Activated CD4-positive, CD25-positive, alpha-beta regulatory T cell treated with anti-CD3 and anti-CD28 coated beads, Interleukin-2, amount 50 U/mL, for 24 hours (primary cell): ENCODE measurements around the gene FBH1.
"Not testable (repeated sequence)": the region's sequence is repeated elsewhere in the genome, so short reads cannot be mapped to it uniquely, and the experiment has no call there.

Experiments used
- ATAC-seq, 2 donors: fragments of 150-1000 bp; cut with Tn5 transposase; one replicate each; pipeline ENCODE4 v1.10.0; 2021; ENCODE audit warnings: mild to moderate bottlenecking in 1 of 2, moderate library complexity in 1 of 2

The FBH1 gene

DNA sequence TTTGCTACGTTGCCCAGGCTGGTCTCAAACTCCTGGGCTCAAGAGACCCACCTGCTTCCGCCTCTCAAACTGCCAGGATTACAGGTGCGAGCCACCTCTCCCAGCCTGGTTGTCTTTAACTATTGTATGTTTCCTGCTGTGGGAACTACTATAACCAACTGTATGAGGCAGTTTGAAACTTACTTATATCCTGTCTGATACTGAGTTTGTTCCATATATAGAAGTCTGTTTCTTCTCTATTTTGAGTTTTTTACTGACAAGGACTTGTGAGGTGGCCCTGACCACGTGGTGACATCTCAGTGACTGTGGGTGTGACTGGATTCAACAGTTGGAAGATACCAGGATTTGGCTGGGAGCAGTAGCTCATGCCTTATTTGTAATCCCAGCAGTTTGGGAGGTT lies 14.2 kb downstream of the FBH1 start:
- peak; percentile 17 to 68 for ATAC-seq

GRCh38 chr10:5905854-5906507 lies 15.9 kb downstream of the FBH1 start:
- no peak for ATAC-seq

DNA sequence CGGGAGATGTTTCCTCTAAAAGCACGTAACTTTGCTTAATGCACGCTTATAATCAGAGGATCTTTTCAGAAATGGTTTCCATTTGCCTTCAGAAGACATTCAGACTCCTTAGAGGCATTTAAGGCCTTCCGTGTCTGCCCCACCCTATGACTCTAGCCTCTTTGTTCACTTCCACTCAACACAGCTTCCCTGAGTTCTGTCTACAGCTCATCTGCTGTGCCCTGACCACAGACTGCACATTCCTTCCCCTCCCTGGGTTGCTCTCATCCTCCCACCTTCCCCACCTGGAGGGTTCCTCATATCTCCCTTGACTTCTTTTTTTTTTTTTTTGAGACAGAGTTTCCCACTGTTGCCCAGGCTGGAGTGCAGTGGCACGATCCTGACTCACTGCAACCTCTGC lies 16.6 kb downstream of the FBH1 start:
- ATAC-seq: no peak

- ATAC-seq: not testable (repeated sequence)
Measured at GRCh38 chr10:5908676-5909075, 18.6 kb downstream of the FBH1 start.

- ATAC-seq: no peak
Measured at GRCh38 chr10:5910323-5911100, 20.5 kb downstream of the FBH1 start.

DNA sequence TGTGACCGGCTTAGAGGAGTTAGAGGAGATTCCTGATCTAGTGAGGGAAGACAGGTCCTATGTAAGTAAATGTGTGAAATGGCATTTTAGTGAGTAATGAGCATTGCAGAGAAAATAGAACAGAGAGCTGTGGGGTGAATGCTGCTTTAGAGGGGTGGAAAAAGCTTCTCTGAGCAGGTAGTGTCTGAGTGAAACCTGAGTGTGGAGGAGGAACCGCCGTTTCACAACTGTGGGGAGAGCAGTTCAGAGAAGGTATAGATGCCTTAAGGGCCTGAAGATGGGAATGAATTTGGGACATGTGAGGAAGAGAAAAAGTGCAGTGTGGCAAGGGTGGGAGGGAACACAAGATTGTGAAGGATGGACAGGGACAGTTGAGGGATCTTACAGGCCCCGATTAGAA lies 21.6 kb downstream of the FBH1 start:
- ATAC-seq: no peak

- no peak for ATAC-seq
Measured at GRCh38 chr10:5913736-5914135, 23.7 kb downstream of the FBH1 start.

- ATAC-seq: no peak
Measured at GRCh38 chr10:5915451-5915850, 25.4 kb downstream of the FBH1 start.

- no peak for ATAC-seq
Measured at GRCh38 chr10:5917305-5917704, 27.3 kb downstream of the FBH1 start.

- no peak for ATAC-seq
Measured at GRCh38 chr10:5918763-5919162, 28.7 kb downstream of the FBH1 start.

DNA sequence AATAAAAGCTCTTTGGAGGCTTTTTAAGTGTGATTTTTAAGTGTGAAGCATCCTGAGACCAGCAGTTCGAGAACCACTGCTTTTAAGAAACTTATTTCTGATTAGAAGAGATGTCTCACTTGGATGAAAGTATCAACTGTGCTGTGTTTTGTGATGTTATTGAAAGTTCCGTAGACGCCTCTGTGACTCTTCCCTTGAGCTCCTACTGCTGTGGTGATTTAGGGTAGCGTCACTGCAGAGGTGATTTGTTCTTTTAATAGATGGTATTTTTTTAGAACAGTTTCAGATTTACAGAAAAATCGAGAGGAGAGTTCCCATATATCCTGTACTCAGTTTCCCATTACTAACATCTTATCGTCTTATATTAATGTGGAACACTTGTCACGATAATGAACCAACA lies 29.5 kb downstream of the FBH1 start:
- no peak for ATAC-seq

GRCh38 chr10:5921746-5922145 lies 31.7 kb downstream of the FBH1 start:
- ATAC-seq: peak in 1 of 2 donors; percentile 48

DNA sequence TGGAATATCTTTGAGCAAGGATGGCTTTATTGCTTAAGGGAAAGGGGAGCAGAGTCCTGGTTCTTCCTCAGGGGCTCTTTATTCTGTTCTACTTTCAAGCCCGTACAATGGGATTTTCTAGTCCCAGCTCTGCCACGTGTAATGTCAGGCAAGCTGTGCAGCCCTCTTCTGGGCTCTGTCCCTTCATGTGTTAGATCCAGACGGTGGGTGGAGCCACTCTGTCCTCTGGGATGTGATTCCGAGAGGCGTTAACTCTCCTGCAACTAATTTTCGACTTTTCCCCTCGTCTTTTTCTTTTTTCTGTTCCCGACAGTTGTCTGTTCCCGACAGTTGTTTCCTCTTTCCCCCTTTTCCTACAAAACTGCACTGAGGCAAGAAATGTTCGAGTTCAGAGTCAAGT lies 34.8 kb downstream of the FBH1 start:
- ATAC-seq: no peak

- ATAC-seq: no peak
Measured at GRCh38 chr10:5927306-5927705, 37.3 kb downstream of the FBH1 start.

DNA sequence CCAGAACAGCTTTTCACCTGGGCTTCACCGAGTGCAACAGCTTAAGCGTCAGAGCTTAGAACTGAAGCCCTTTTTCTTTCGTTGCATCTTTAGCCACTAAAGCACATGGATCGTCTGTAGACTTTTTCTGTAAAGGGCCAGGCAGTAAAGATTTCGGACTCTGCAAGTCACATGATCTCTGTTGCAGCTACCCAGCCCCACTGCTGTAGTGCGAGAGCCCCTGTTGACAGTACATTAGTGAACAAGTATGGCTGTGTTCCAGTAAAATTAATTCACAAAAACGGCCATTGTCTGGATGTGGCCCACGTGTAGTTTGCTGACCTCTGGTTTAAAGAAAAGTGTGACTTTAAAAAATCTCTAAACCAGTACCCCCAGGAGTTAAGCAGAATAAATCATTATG lies 39.4 kb downstream of the FBH1 start:
- ATAC-seq: no peak

DNA sequence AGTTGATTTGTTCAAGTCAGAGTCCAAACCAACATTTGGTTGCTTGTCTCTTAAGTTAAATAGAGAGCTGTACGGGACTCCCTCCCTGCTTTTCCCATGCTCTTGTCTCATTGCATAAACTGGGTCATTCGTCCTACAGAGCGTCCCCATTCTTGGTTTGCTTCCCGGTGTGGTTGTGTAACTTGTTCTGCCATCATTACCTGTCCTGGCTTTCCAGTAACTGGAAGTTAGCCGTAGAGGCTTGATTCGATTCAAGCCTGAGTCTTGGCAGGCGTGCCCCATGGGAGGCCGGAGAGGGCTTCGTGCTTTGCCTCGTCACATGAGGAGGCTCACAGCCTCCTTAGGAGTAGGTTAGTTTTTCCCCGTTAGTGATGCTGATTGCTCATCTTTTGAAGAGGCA lies 40.2 kb downstream of the FBH1 start:
- no peak for ATAC-seq

- no peak for ATAC-seq
Measured at GRCh38 chr10:5932345-5932744, 42.3 kb downstream of the FBH1 start.

DNA sequence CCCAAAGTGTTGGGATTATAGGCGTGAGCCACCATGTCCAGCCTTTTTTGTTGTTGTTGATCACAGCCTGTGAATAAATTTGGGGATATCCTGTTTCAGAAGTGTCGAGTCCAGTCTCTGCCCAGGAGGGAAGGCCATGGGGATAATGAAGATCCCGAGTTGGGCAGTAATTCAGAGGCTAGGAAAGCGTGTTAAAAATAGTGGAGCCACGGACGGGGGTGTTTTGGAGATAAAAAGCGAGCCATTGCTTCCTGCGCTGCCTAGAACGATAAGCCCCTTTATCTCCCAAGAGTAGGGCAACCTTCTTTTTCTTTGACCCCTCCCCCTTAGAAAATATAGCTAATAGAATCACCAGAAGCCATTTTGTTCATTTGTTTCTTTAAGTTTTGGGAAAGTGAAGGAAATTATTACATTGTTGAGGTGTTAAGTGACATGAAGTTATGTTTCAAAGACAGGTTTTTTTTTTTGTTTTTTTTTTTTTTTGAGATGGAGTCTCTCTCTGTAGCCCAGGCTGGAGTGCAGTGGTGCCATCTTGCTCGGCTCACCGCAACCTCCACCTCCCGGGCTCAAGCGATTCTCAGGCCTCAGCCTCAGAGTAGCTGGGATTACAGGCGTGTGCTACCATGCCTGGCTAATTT lies 44.0 kb downstream of the FBH1 start:
- no peak for ATAC-seq

DNA sequence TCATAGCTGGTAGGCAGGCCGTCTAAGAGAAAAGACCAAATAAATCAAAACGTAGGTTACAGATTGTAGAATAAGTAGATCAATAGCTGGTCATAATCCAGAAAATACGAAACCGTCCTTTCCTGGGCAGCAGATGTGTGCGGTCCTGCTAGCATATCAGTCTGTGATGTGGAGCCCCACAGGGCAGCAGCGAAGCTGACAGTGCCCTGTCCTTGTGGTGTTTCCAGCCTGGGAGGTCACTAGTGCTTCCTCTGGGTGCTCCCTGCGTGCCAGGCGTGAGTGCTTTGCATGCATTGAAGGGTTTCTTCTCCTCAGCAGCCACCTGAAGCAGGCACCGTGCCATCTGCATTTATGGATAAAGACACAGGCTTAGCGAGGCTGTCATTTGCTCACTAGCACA lies 45.6 kb downstream of the FBH1 start:
- no peak for ATAC-seq

- ATAC-seq: no peak
Measured at GRCh38 chr10:5937016-5937415, 47.0 kb downstream of the FBH1 start.

DNA sequence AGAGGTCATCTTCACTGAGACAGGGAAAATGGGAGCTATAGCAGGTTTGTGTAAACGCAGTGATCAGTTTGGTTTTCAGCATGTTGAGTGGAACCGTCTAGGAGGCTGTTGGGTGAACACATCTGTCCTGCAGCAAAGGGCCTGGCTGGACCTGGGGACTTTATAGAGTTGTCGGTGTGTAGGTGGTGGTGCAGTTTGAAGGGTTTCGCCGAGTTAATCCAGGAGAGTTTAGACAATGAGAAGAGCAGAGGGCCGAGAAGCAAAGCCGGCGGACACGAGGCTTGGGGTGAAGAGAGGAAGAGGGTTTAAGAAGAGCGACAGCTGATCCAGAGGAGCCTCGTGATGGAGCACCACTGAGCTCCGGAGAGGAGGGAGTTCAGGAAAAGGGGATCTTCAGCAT lies 48.2 kb downstream of the FBH1 start:
- ATAC-seq: no peak

GRCh38 chr10:5940807-5941218 lies 50.8 kb downstream of the FBH1 start:
- ATAC-seq: no peak

DNA sequence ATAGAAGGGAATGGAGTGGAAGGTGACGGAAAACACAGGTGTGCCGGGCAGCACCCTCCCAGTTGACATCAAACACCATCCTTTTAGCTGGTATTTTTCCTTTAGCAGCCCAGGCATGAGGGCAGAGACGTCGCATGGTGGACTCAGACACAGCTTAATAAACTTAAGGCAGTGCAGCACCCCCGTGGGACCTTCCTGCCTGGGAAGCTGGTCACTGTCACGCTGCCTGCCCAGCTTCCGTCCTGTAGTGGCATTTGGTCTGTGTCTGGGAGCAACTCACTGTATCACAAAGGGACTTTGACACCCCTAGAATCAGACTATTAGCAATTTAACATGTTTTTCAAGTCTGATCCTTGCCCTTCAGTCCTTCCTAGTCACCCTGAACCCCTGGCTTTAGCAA lies 51.5 kb downstream of the FBH1 start:
- ATAC-seq: no peak

GRCh38 chr10:5942001-5942400 lies 52.0 kb downstream of the FBH1 start:
- ATAC-seq: no peak
